H9 (cell line): ENCODE results near the gene HMBS. TPM values are rescaled to one million over a fixed set of nuclear protein-coding genes. Genes with fewer than 3 reads are reported as not detected.

Experiments
- DNase-seq: peaks from one replicate; pipeline ENCODE4 v3.0.0-alpha.2; 2017
- H2AFZ ChIP-seq: one replicate; pipeline ENCODE4 v1.6.1; 2013; ENCODE audit warnings: mild to moderate bottlenecking, low read length, control low read depth, moderate library complexity
- H2AK5ac ChIP-seq: 2 replicates; pipeline ENCODE4 v1.6.1; 2013; ENCODE audit warnings: low read length, control low read depth, mixed read lengths; ENCODE audit not compliant: insufficient read length
- H2BK120ac ChIP-seq: one replicate; pipeline ENCODE4 v1.6.1; 2013; ENCODE audit warnings: low read depth, mild to moderate bottlenecking, low read length, control low read depth, inconsistent platforms; ENCODE audit not compliant: poor library complexity, severe bottlenecking
- H2BK12ac ChIP-seq: 2 replicates; pipeline ENCODE4 v1.6.1; 2013; ENCODE audit warnings: low read length, control low read depth, mixed read lengths, low read depth; ENCODE audit not compliant: insufficient read length
- H2BK15ac ChIP-seq: 2 replicates; pipeline ENCODE4 v1.6.1; 2013; ENCODE audit warnings: low read depth, low read length, control low read depth
- H2BK20ac ChIP-seq: one replicate; pipeline ENCODE4 v1.6.1; 2013; ENCODE audit warnings: low read depth, mild to moderate bottlenecking, low read length, control low read depth, inconsistent platforms; ENCODE audit not compliant: poor library complexity, severe bottlenecking
- H2BK5ac ChIP-seq: 2 replicates; pipeline ENCODE4 v1.6.1; 2013; ENCODE audit warnings: low read length, control low read depth, mixed read lengths; ENCODE audit not compliant: insufficient read length
- H3K14ac ChIP-seq: 2 replicates; pipeline ENCODE4 v1.6.1; 2013; ENCODE audit warnings: low read length, control low read depth; ENCODE audit not compliant: insufficient read depth
- H3K18ac ChIP-seq: 2 replicates; pipeline ENCODE4 v1.6.1; 2013; ENCODE audit warnings: low read depth, mild to moderate bottlenecking, mixed read lengths, low read length, control low read depth; ENCODE audit not compliant: insufficient read length
- H3K23ac ChIP-seq: 2 replicates; pipeline ENCODE4 v1.6.1; 2013; ENCODE audit warnings: low read length, control low read depth, mixed read lengths, low read depth; ENCODE audit not compliant: insufficient read length
- H3K23me2 ChIP-seq: 2 replicates; pipeline ENCODE4 v1.6.1; 2013; ENCODE audit warnings: low read depth, mild to moderate bottlenecking, mixed read lengths, low read length, control low read depth; ENCODE audit not compliant: insufficient read length, poor library complexity, severe bottlenecking
- H3K27ac ChIP-seq: 2 replicates; pipeline ENCODE4 v1.5.1; 2013; ENCODE audit warnings: low read length, control low read depth, mixed read lengths, low read depth; ENCODE audit not compliant: insufficient read length
- H3K27me3 ChIP-seq: 2 replicates; pipeline ENCODE4 v1.6.1; 2013; ENCODE audit warnings: low read length, control low read depth, inconsistent platforms; ENCODE audit not compliant: insufficient read depth
- H3K4ac ChIP-seq: 2 replicates; pipeline ENCODE4 v1.6.1; 2013; ENCODE audit warnings: low read depth, mild to moderate bottlenecking, control low read depth, inconsistent platforms, low read length, moderate library complexity
- H3K4me1 ChIP-seq: 2 replicates; pipeline ENCODE4 v1.6.1; 2013; ENCODE audit warnings: low read length, control low read depth, inconsistent platforms; ENCODE audit not compliant: insufficient read depth
- H3K4me2 ChIP-seq: 2 replicates; pipeline ENCODE4 v1.6.1; 2013; ENCODE audit warnings: low read length, control low read depth, mixed read lengths; ENCODE audit not compliant: insufficient read length, insufficient read depth
- H3K56ac ChIP-seq: 2 replicates; pipeline ENCODE4 v1.6.1; 2013; ENCODE audit warnings: low read depth, mild to moderate bottlenecking, mixed read lengths, low read length, control low read depth; ENCODE audit not compliant: insufficient read length
- H3K79me1 ChIP-seq: 2 replicates; pipeline ENCODE4 v1.6.1; 2013; ENCODE audit warnings: low read depth, mild to moderate bottlenecking, moderate library complexity, low read length, control low read depth, inconsistent platforms; ENCODE audit not compliant: insufficient read depth, poor library complexity, severe bottlenecking
- H3K79me2 ChIP-seq: 2 replicates; pipeline ENCODE4 v1.6.1; 2013; ENCODE audit warnings: low read length, control low read depth, inconsistent platforms; ENCODE audit not compliant: insufficient read depth
- H3K9ac ChIP-seq: 2 replicates; pipeline ENCODE4 v1.6.1; 2013; ENCODE audit warnings: low read length, control low read depth, mixed read lengths; ENCODE audit not compliant: insufficient read length; ENCODE audit errors: extremely low read depth
- H3K9me3 ChIP-seq: one replicate; pipeline ENCODE4 v1.6.1; 2013; ENCODE audit warnings: low read depth, low read length, inconsistent platforms; ENCODE audit not compliant: control insufficient read depth
- H3T11ph ChIP-seq: one replicate; pipeline ENCODE4 v1.6.1; 2013; ENCODE audit warnings: mild to moderate bottlenecking, low read length, control low read depth, inconsistent platforms
- H4K20me1 ChIP-seq: one replicate; pipeline ENCODE4 v1.6.1; 2013; ENCODE audit not compliant: control insufficient read depth, insufficient read length, insufficient read depth
- H4K5ac ChIP-seq: 2 replicates; pipeline ENCODE4 v1.6.1; 2013; ENCODE audit warnings: low read depth, mild to moderate bottlenecking, mixed read lengths, low read length, control low read depth; ENCODE audit not compliant: insufficient read length
- H4K8ac ChIP-seq: replicated peaks from 2 replicates; pipeline ENCODE4 v1.6.1; 2013; ENCODE audit warnings: low read length, control low read depth, mixed read lengths, low read depth; ENCODE audit not compliant: insufficient read length
- H4K91ac ChIP-seq: 2 replicates; pipeline ENCODE4 v1.6.1; 2013; ENCODE audit warnings: low read depth, mild to moderate bottlenecking, moderate library complexity, mixed read lengths, low read length, control low read depth; ENCODE audit not compliant: insufficient read length
- H3K27ac Mint-ChIP-seq, 3 experiments: 2 replicates in 2 of 3; 3 replicates in 1 of 3; pipeline ENCODE4 v1.8.0; 2020 to 2021; ENCODE audit warnings: mixed read lengths in 3 of 3, mild to moderate bottlenecking in 1 of 3, moderate library complexity in 1 of 3
- H3K27me3 Mint-ChIP-seq: 2 replicates; pipeline ENCODE4 v1.8.0; 2021; ENCODE audit warnings: low read depth, mild to moderate bottlenecking, moderate library complexity, mixed read lengths
- H3K36me3 Mint-ChIP-seq, 3 experiments: 2 replicates in 2 of 3; 3 replicates in 1 of 3; pipeline ENCODE4 v1.8.0; 2020 to 2021; ENCODE audit warnings: low read depth in 3 of 3, mixed read lengths in 3 of 3; ENCODE audit not compliant: insufficient read depth in 1 of 3
- H3K4me1 Mint-ChIP-seq, 2 experiments: 2 replicates each; pipeline ENCODE4 v1.8.0; 2020; ENCODE audit warnings: mixed read lengths in 2 of 2
- H3K4me3 Mint-ChIP-seq, 2 experiments: 2 replicates in 1 of 2; 3 replicates in 1 of 2; pipeline ENCODE4 v1.8.0; 2020 to 2021; ENCODE audit warnings: mild to moderate bottlenecking in 2 of 2, mixed read lengths in 2 of 2, moderate library complexity in 1 of 2
- H3K9me3 Mint-ChIP-seq, 2 experiments: 2 replicates in 1 of 2; 3 replicates in 1 of 2; pipeline ENCODE4 v1.8.0; 2020; ENCODE audit warnings: mild to moderate bottlenecking in 2 of 2, mixed read lengths in 2 of 2, moderate library complexity in 1 of 2
- WGBS: extraction: QIAGEN DNeasy Blood & Tissue Kit; methylation state at CpG from one replicate; pipeline ENCODE4 v1.1.7; 2013; ENCODE audit warnings: missing lambda C conversion rate, low lambda C conversion rate, mixed read lengths; ENCODE audit not compliant: insufficient read length; ENCODE audit errors: extremely low coverage; 5-methylcytosine and 5-hydroxymethylcytosine counted together
- total RNA-seq: library from RNA; stranded (reverse); gene quantifications from 2 replicates; pipeline ENCODE4 v1.2.1, GENCODE V29; 2021
- TF ChIP-seq, protein P1 (sequence below): fragments of 200-600 bp; sonication (generic); conservative IDR thresholded peaks from 3 replicates; pipeline ENCODE4 v1.8.0; 2021; ENCODE audit warnings: antibody characterized with exemption, mild to moderate bottlenecking

Gene HMBS
- total RNA-seq, 1 experiment from 2014 or later = 57.7 TPM

DNA sequence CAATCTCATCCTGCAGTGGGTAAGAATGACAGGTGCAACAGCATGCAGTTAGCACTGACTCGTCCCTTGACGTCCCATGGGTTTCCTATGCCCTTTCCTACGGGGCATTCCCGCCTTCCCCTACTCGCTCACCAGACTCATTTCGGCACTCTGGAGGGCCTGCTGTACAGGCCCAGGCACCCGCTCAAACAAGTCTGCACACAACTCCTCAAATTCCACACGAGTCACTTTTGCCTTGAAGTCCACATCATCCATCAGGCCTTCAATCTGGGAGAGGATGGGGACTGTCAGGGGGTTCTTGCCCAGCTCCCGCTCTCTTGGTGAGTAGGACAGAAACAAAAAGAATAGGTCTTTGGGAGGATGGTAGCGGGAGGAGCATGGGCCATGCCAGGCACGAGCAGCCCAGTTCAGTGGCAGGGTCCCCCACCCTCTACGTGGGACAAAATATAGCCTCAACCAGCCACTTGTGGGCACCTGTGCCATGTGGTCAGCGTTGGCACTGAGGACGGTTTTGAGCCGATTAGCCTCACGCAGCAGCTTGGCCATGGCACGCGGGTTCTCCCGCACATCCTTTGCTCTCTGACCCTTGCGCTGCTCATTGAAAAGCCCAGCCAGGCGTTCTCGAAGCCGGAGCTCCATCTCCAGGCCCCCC lies 32.4 kb upstream of the HMBS start:
- no peak overlapping the region for H2AFZ ChIP-seq
- no peak overlapping the region for H3K18ac ChIP-seq
- H3K23me2 ChIP-seq = peaks cover 6% of the 10 kb centered on the region
- H3K4me1 ChIP-seq = no peaks in the 10 kb centered on the region; the same call in 1 of the 2 replicates
- Mint-ChIP-seq H3K4me3 (peak overlapping the region in 1 of 2 experiments; percentile 24; a peak in 1 of 5 replicates), H3K27ac (no peak overlapping the region), H3K36me3 (peaks cover 78 to 89% (median 83%) of the 10 kb centered on the region in 3 experiments), H3K9me3 (no peaks in the 10 kb centered on the region), H3K4me1 (peaks cover 8 to 12% of the 10 kb centered on the region in 2 experiments), H3K27me3 (no peaks in the 10 kb centered on the region)
- H3K27ac ChIP-seq = no peak overlapping the region
- H2BK120ac ChIP-seq = no peak overlapping the region
- no peak overlapping the region for H3K56ac ChIP-seq
- 0 out of 2 replicates have a peak, but pooled peaks cover 3% of the 10 kb centered on the region for H3K27me3 ChIP-seq
- no peak overlapping the region for H2BK20ac ChIP-seq
- H3K14ac ChIP-seq = no peak overlapping the region
- no peak overlapping the region for H3K4me2 ChIP-seq
- no peak overlapping the region for H4K8ac ChIP-seq
- H2AK5ac ChIP-seq = no peak overlapping the region
- no peak overlapping the region for H3K23ac ChIP-seq
- H3K9ac ChIP-seq = no peak overlapping the region
- H4K5ac ChIP-seq = no peak overlapping the region
- TF ChIP-seq, protein P1, sequence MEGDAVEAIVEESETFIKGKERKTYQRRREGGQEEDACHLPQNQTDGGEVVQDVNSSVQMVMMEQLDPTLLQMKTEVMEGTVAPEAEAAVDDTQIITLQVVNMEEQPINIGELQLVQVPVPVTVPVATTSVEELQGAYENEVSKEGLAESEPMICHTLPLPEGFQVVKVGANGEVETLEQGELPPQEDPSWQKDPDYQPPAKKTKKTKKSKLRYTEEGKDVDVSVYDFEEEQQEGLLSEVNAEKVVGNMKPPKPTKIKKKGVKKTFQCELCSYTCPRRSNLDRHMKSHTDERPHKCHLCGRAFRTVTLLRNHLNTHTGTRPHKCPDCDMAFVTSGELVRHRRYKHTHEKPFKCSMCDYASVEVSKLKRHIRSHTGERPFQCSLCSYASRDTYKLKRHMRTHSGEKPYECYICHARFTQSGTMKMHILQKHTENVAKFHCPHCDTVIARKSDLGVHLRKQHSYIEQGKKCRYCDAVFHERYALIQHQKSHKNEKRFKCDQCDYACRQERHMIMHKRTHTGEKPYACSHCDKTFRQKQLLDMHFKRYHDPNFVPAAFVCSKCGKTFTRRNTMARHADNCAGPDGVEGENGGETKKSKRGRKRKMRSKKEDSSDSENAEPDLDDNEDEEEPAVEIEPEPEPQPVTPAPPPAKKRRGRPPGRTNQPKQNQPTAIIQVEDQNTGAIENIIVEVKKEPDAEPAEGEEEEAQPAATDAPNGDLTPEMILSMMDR = no peak
- H3K4ac ChIP-seq = no peak overlapping the region
- H3K9me3 ChIP-seq = no peaks in the 10 kb centered on the region
- no peaks in the 10 kb centered on the region for H4K20me1 ChIP-seq
- H3K79me2 ChIP-seq = peaks cover 10% of the 10 kb centered on the region
- no peak overlapping the region for H2BK5ac ChIP-seq
- no peak overlapping the region for H3T11ph ChIP-seq
- WGBS = no CpG with 5 or more reads among the region's 23 CpGs
- H2BK12ac ChIP-seq = no peak overlapping the region
- no peak for DNase-seq
- H2BK15ac ChIP-seq = no peak overlapping the region
- no peak overlapping the region for H4K91ac ChIP-seq
- H3K79me1 ChIP-seq = peaks cover 13% of the 10 kb centered on the region
